HG02798 (cell line): ENCODE results near the gene UBL3.

Source experiments
- ATAC-seq: cut with Tn5 transposase; IDR thresholded peaks from one replicate; pipeline ENCODE4 v1.9.1; 2021; ENCODE audit warnings: mild to moderate bottlenecking; ENCODE audit not compliant: unreplicated experiment, poor library complexity

The UBL3 gene

GRCh38 chr13:29761815-29762214, 88.6 kb downstream of the UBL3 start:
- ATAC-seq: no peak

- ATAC-seq: no peak
Measured at GRCh38 chr13:29761160-29761559, 89.3 kb downstream of the UBL3 start.

GRCh38 chr13:29760544-29760943, 89.9 kb downstream of the UBL3 start:
- no peak for ATAC-seq

GRCh38 chr13:29758531-29759114, 91.8 kb downstream of the UBL3 start:
- peak; percentile 93 for ATAC-seq

GRCh38 chr13:29756506-29756905, 93.9 kb downstream of the UBL3 start:
- no peak for ATAC-seq

GRCh38 chr13:29754473-29754806, 96.0 kb downstream of the UBL3 start:
- ATAC-seq: no peak

GRCh38 chr13:29753618-29754472, 96.6 kb downstream of the UBL3 start:
- no peak for ATAC-seq

- ATAC-seq: no peak
Measured at GRCh38 chr13:29752175-29752574, 98.2 kb downstream of the UBL3 start.

- no peak for ATAC-seq
Measured at GRCh38 chr13:29750183-29750530, 100.3 kb downstream of the UBL3 start.

GRCh38 chr13:29749401-29750182, 100.8 kb downstream of the UBL3 start:
- no peak for ATAC-seq

- ATAC-seq: no peak
Measured at GRCh38 chr13:29748097-29748496, 102.3 kb downstream of the UBL3 start.

GRCh38 chr13:29746148-29746677, 104.2 kb downstream of the UBL3 start:
- no peak for ATAC-seq

- ATAC-seq: no peak
Measured at GRCh38 chr13:29745704-29746103, 104.7 kb downstream of the UBL3 start.

GRCh38 chr13:29743201-29743786, 107.1 kb downstream of the UBL3 start:
- ATAC-seq: no peak

- ATAC-seq: no peak
Measured at GRCh38 chr13:29740961-29741360, 109.5 kb downstream of the UBL3 start.

- ATAC-seq: no peak
Measured at GRCh38 chr13:29737061-29737460, 113.4 kb downstream of the UBL3 start.

GRCh38 chr13:29733147-29733611, 117.2 kb downstream of the UBL3 start:
- no peak for ATAC-seq

- no peak for ATAC-seq
Measured at GRCh38 chr13:29730253-29730652, 120.2 kb downstream of the UBL3 start.

- ATAC-seq: no peak
Measured at GRCh38 chr13:29722415-29722814, 128.0 kb downstream of the UBL3 start.

GRCh38 chr13:29721766-29722165, 128.7 kb downstream of the UBL3 start:
- ATAC-seq: no peak

GRCh38 chr13:29718694-29719093, 131.7 kb downstream of the UBL3 start:
- no peak for ATAC-seq
